ENCODE data around the gene MED27.

MED27 gene

DNA sequence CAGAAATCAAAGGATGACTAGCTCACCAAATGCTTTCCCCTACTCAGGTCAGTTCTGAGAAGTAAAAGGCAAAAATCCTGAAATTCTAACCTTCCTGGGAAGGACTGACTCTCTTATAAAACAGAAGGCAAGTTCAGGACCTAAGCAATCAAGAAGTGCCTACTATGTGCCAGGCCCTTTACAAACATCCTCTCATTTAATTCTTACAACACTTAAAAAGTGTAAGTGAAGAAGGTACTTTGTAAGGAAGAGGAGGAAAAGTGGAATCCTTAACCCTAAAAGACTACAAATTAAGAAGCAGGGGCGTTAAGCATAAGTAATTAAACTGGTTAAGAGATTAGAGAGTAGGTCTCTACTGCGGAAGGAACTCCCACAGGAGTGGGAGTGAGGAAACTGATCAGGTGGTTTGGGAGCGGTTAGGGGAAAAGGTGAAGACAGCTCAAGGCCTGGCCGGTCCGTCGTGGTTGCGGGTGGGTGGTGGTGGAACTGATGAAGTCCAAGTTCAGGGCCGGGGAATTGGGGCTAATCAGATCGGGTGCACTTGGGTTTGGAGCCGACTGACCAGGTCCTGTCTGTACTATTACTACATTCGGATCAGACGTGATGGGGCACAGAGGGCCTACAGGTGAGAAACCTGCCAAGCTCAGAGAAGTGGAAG is 839 bp downstream of the MED27 start:
- Histone ChIP-seq H3K4me3 (replicated peaks; ENCODE audit: insufficient read depth, low read length) (peak overlapping the region; percentile 95), H3K27ac (replicated peaks) (peak overlapping the region; percentile 61), H3K27me3 (ENCODE audit: insufficient read depth, poor library complexity, severe bottlenecking) (no peaks in the 10 kb centered on the region)
- no peak for TF ChIP-seq CTCF (IDR thresholded peaks at IDR 0.05; ENCODE audit: insufficient read depth, low read length)
- peak in 1 of 2 experiments; percentile 5 for DNase-seq (ENCODE audit: low read depth in 1 of 2, low spot score in 1 of 2)

DNA sequence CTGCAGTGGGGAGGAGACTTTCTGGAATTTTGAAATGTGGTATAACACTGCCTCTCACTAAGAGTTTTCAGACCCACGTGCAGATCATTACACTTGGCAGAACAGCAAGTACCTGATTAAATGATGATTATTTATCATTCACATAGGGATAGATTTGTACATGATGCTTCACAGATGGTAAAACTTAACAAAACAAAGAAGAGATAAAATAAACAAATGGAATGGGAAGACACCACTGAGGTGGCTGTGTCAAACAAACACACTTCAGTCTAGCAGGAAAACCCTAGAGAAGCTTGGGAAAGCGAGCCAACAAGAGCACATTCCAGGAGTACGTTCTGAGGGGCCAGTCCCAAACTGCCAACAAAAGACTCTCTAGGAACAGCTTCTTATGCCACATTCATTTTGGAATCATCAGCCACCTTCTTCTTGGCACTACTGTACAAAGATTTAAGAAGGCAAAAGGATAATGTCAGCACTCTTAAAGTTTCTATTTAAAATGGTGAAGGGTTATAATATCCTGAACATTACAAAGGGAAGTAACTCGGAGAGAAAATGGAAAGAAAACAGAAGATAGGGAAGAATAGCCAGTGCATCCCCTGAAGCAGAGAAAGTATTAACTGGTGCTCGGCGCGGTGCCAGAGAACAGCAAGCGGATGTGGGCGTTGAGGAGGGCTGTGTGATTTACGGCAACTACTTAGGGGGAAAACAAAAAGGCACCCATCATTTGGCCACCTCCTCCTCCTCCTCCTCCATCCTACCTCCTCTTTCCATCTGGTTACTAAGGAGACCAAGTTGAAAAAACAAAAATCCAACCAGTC is 1.6 kb downstream of the MED27 start:
- no peak for DNase-seq (ENCODE audit: low read depth in 1 of 2, low spot score in 1 of 2)
- Histone ChIP-seq H3K27me3 (ENCODE audit: insufficient read depth, poor library complexity, severe bottlenecking) (no peaks in the 10 kb centered on the region), H3K4me3 (replicated peaks; ENCODE audit: insufficient read depth, low read length) (no peak overlapping the region; the same call in 1 of the 2 replicates), H3K27ac (replicated peaks) (no peak overlapping the region)
- TF ChIP-seq SPI1 (IDR thresholded peaks at IDR 0.05; ENCODE audit: borderline replicate concordance, low read depth) (no peak), CTCF (IDR thresholded peaks at IDR 0.05; ENCODE audit: insufficient read depth, low read length) (no peak), POLR2AphosphoS5 (IDR thresholded peaks at IDR 0.05; ENCODE audit: low read depth) (no peak), REST (IDR thresholded peaks at IDR 0.05; ENCODE audit: insufficient replicate concordance, low read depth) (no peak), GABPA (IDR thresholded peaks at IDR 0.05; ENCODE audit: low read depth) (no peak)

DNA sequence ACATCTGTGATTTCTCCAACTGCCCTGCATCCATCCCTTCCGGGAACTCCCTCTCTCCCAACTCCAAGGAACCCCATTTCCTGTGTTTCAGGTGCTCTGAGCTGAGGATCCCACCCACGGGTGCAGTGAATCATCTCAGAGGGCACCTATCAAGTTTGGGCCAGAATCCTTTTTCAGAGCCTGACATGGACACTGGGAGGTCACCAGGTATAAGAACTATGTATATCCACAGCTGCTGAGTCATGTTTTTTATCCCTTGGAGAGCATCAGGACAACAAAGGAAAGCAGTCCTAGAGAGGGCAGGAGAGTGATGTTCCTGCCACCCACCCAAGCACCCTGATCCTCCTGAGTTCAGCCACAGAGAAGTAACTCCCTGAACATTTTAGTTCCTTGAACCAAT is 3.8 kb downstream of the MED27 start:
- H3K4me3 ChIP-seq (replicated peaks; ENCODE audit: insufficient read depth, low read length) = no peak overlapping the region
- no peak for DNase-seq (ENCODE audit: low read depth in 1 of 2, low spot score in 1 of 2)
- no peak overlapping the region for H3K27ac ChIP-seq (replicated peaks)

More for the DNA sequence above, 3.8 kb downstream of the MED27 start:
- TF ChIP-seq GABPA (IDR thresholded peaks at IDR 0.05; ENCODE audit: low read depth) (no peak), CTCF (IDR thresholded peaks at IDR 0.05; ENCODE audit: insufficient read depth, low read length) (no peak), REST (IDR thresholded peaks at IDR 0.05; ENCODE audit: insufficient replicate concordance, low read depth) (no peak), SPI1 (IDR thresholded peaks at IDR 0.05; ENCODE audit: borderline replicate concordance, low read depth) (no peak), POLR2AphosphoS5 (IDR thresholded peaks at IDR 0.05; ENCODE audit: low read depth) (no peak)
- H3K27me3 ChIP-seq (ENCODE audit: insufficient read depth, poor library complexity, severe bottlenecking) = no peaks in the 10 kb centered on the region

Data from HL-60 (cell line).